UCSD-AML1 (cell line): ENCODE results near the gene FOXL2NB.
A peak's percentile ranks its signal among the peaks of the same experiment; 100 is the strongest.

Experiments used
- DNase-seq: peaks from one replicate; lab custom pipeline; 2025; ENCODE audit not compliant: unreplicated experiment; lab: John Stamatoyannopoulos, UW

FOXL2NB gene

GRCh38 chr3:138928727-138929372 lies 18.2 kb upstream of the FOXL2NB start:
- DNase-seq = no peak

- no peak for DNase-seq
These were observed 13.8 kb upstream of the FOXL2NB start for GRCh38 chr3:138933068-138933668.

- DNase-seq = no peak
These were observed 12.9 kb upstream of the FOXL2NB start for GRCh38 chr3:138933981-138934691.

GRCh38 chr3:138935505-138935862 lies 11.5 kb upstream of the FOXL2NB start:
- DNase-seq = no peak

GRCh38 chr3:138935863-138936740 lies 10.9 kb upstream of the FOXL2NB start:
- DNase-seq = peak; percentile 73

- no peak for DNase-seq
These were observed 10.0 kb upstream of the FOXL2NB start for GRCh38 chr3:138936741-138937689.

- no peak for DNase-seq
These were observed 9.3 kb upstream of the FOXL2NB start for GRCh38 chr3:138937690-138938055.

GRCh38 chr3:138938056-138938876 lies 8.8 kb upstream of the FOXL2NB start:
- no peak for DNase-seq

GRCh38 chr3:138938877-138939560 lies 8.0 kb upstream of the FOXL2NB start:
- DNase-seq = no peak

GRCh38 chr3:138939561-138940241 lies 7.3 kb upstream of the FOXL2NB start:
- DNase-seq = peak; percentile 39

- no peak for DNase-seq
These were observed 6.6 kb upstream of the FOXL2NB start for GRCh38 chr3:138940446-138940845.

- peak; percentile 65 for DNase-seq
These were observed 5.6 kb upstream of the FOXL2NB start for GRCh38 chr3:138941259-138941885.

- no peak for DNase-seq
These were observed 4.7 kb upstream of the FOXL2NB start for GRCh38 chr3:138942271-138942670.

GRCh38 chr3:138942861-138943623 lies 4.0 kb upstream of the FOXL2NB start:
- no peak for DNase-seq

GRCh38 chr3:138943724-138944653 lies 3.0 kb upstream of the FOXL2NB start:
- no peak for DNase-seq

GRCh38 chr3:138944654-138944928 lies 2.4 kb upstream of the FOXL2NB start:
- DNase-seq = no peak
